Brain pericyte (primary cell): ENCODE measurements around the gene TNS4.

Experiments used
- DNase-seq: peaks from one replicate; pipeline ENCODE4 v3.0.0-alpha.2; 2012; ENCODE audit warnings: low read depth, low spot score

TNS4 gene

DNA sequence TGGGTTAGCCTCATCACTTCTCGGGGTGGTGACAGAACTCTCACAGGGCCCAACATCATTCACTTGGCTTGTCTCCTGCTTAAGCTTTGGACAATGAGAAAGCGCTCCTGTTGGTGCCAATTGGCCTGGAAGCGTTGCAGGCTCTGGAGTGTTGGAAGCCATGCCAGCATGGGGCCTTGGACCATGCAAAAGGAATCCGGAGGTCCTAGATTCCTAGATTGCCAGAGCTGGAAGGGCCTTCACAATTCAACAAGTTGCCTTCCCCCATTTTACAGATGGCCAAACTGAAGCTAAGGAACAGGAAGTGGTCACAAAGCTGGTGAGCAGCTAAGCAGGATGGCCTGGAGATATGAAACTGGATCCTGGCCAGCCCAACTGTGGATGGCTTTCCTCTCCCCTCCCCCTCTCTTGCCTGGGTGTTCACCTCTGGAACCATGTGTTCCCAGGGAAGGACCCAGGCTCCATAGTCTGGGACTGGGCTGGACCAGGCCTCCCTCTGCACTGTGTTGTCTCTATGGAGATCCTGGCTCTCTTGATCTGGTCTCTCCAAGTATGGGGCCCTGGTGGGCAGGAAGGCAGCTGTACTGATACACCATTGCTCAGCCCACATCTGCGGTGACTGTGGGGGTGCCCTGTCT, 64.2 kb downstream of the TNS4 start:
- no peak for DNase-seq

DNA sequence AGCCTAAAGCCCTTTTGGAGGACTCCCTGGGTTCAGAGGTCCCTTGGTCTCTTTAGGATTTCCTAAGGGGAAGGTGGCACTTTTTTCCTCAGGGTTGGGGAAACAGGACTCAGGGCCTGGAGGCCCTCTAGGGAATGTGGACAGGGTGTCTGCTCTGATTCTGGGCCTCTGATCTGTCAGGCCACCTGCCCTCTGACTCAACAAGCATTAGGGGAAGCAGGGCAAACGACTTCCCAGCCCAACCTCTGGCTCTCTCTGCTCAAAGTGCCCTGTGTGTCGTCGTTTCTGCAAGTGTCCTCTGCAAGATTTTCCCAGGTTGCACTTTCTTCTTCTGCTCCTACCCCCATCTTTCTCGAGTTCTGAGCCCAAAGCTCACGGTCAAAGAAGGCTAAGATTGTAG, 64.8 kb downstream of the TNS4 start:
- no peak for DNase-seq

DNA sequence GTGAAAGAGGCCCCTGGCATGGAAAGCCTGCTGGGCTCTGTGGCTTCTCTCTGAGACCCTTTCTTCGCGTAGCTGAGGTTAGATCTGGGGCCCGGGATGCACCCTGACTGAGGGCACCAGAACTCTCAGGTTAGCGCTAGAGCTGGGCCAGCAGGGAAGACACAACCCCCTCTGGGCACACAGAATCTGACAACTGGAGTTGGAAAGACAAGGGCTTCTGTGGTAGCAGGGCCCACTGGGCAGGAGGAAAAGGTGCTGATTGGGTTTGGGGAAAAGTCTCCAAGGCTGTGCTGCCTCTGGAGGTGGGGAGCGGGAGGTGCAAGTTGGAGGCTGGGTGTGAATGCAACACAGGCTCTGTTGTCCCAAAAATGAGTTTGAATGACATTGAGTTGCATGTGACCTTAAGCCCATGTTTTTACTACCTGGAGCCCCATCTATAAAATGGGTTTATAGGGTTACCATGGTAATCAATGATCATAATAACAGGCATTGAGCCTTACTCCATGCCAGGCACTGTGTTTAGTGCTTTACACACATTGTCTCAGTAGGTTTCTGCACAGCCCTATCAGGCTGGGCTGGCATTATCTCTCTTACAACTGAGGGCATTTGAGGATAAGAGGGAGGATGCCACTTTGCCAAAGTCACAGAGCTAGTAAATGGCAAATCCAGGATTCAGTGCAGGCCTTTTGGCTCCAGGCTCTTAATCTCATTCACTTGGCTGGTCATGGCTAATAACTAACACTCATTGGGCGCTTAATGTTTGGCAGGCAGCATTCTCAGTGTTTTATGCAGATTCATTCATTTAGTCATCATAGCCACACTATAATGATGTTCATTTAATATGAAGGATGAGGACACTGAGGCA, 67.6 kb downstream of the TNS4 start:
- no peak for DNase-seq

DNA sequence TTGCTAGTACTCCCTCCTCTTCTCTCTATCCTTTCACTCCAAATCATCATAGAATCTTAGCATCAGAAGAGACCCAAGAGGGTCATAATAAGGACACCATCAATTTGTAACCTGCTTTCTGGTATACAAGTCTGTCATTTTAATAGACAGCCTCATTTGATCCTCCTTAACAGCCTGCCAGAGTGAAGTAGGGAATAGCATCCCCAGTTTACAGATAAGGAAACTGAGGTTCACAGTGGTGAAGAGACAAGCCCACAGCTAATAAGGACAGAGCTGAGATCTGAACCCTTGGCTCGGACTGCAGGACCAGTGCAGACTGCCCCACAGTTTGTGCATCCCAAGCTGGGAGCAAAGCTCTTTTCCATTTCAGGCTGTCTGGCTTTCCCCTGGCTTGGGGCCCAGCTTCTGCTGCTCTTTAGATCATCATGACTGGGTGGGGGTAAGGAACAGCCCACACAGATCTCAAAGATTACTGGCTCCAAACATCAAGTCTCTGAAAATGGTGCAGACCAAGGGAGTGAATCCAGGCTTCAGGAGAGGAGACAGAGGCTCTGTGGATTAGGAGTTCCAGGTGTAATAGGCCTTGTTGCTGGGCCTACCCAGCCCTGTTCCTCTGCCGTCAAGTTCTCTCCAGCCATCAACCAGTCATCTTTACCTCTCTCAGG, 68.4 kb downstream of the TNS4 start:
- no peak for DNase-seq

DNA sequence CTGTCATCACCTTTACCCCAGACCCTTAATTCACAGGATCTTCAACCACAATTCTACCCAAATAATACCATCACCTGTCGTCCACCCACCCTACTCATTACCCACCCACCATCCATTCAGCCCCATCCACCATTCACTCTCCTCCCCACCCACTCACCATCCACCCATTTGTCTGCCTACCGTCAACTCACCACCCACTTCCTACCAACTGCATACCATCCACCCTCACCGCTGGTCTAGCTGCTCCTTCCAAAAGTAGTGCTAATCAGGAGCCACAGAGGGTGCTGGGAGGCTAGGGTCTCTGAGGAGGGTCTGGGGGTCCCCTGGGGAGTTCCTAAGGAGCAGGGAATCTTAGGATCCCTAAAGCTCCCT, 70.2 kb downstream of the TNS4 start:
- no peak for DNase-seq

DNA sequence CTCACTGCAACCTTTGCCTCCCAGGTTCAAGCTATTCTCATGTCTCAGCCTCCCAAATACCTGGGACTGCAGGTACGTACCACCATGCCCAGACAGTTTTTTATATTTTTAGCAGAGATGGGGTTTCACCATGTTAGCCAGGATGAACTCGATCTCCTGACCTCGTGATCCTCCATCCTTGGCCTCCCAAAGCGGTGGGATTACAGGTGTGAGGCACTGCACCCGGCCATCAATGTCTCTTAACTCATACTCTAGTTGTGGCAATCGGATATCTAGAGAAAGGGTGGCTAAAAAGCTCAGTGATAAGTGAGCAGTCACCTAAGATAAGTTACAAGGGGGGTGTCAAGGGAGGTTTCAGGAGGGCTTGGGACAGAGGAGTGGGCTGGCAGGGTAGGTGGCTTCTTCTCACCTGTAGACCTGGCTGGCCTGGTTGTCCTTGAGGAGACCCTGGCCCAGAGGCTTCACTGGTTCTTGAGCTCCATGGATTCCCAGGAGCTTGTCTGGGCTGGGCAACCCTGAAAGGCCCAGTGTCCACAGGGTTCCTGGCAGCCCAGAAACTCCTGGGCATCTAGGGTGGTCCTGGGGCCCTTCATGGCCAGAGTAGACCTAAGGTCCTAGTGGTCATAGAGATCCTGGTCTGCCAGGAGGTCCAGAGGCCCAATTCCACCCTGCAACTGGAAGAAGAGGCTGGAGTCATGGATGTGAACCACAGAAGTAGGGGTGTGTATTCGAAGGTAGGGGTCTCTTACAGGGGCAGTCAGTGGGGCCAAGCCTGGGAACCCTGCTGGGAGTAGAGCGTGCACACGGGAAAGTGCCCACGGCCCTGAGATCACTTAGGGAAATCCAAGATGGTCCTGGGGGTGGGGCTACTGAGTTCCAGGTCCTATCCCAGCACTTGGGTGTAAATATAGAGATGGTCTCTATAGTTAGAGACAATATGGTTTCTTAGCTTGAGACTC, 70.9 kb downstream of the TNS4 start:
- no peak for DNase-seq

DNA sequence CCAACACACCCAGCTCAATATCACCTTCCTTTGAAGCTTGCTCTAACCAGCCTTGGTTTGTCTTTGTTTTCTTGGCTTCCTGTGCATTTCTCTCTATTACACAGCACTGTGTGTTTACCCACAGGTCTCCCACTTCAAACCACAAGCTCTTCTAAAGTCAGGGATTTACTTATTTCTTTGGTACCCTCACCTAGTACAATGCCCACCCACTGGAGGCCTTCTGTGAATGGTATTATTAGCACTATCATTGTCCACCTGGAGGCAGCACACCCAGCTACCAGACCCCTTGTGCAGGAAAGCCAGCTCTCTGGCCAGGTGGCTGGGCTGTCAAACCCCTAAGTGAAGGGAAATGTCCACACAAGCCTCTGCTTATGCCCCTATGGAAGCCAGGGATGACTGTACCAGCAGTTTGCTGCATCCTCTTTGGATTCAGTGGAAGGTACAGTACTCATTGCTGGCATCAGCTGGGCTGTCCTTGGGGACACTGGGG, 74.4 kb downstream of the TNS4 start:
- DNase-seq: no peak
